ENCODE measurements around the gene CLEC20A.
"Not testable (repeated sequence)": the region's sequence is repeated elsewhere in the genome, so short reads cannot be mapped to it uniquely, and the experiment has no call there.

CLEC20A gene

DNA sequence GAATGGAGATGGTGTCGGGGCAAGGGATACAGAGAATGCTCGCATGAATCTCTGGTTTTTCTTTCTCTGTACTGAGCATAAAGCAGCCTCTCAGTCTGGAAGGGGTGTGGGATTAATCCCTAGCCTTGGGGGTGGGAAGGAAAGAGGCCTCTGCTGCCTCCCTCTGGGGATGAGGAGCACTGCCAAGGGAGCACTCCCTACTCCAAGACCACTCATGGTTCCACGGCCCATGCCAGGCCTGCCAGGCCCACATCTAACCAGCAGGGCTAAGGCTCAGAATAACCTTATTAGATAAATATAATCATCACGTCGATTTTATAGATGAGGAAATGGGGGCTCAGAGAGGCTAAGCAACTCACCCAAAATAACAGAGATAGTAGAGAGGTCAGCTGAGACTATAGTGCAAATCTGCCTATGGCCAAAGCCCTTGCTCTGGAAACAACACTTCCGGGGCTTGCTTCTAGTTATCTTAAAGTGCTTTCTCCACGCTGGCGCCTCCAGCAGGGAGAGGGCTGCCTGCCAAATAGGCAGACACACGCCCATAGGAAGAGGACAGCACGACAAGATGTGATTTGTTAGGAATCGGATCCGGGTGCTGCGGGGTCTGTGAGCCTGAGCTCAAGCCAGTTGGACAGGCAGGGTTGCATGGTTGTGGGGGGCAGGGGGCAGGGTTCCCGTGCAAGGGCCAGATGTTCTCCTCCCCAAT, 16.7 kb upstream of the CLEC20A start:
- Mint-ChIP-seq H3K27ac (no peak overlapping the region), H3K4me3 (no peak overlapping the region), H3K27me3 (ENCODE audit: low read depth) (no peaks in the 10 kb centered on the region), H3K9me3 (no peaks in the 10 kb centered on the region), H3K4me1 (ENCODE audit: low read depth) (no peaks in the 10 kb centered on the region), H3K36me3 (ENCODE audit: low read depth) (no peaks in the 10 kb centered on the region)

DNA sequence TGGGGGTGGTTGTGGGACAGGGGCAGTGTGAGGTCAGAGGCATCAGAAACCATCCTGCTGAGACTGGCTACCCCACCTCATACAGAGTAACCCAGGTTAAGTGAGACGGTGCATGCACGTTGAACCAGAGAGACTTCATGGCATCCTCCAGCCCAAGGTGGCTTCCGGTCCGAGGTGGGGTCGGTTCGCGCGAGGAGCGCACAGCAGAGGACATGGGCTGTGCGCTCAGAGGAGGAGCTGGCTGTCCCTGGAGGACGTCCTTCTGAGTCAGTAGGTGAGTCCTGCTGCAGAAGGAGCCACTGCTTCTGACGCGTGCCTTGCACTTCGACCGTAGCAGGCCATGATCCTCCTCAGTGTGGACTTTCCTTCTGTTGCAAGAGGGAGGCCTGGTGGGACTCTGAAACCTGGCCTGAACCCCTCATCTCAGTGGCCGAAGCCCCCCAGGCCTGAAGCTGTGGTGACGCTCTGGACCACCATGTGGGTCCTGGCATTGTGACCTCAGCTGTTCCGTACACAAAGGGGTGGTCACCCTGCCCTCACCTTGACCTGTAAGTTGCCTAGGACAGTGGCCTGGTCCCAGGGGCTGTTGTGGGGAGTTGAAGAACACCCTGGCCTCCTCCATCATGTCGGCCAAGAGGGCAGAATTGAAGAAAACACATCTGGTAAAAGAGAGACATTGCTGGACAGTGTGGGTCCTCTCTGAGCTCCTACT, 16.0 kb upstream of the CLEC20A start, which contains the start of gene TEX35:
Gene TEX35, plus strand, starts transcription at position 544 of the 712 bp plus-strand sequence. Its CDS starts 80 bp downstream, at position 624.
- no peaks in the 10 kb centered on the region for H3K9me3 Mint-ChIP-seq
- H3K4me1 Mint-ChIP-seq (ENCODE audit: low read depth) = no peaks in the 10 kb centered on the region
- no peaks in the 10 kb centered on the region for H3K36me3 Mint-ChIP-seq (ENCODE audit: low read depth)
- H3K27me3 Mint-ChIP-seq (ENCODE audit: low read depth) = no peaks in the 10 kb centered on the region
- H3K27ac Mint-ChIP-seq = no peak within 1 kb of the TSS
- H3K4me3 Mint-ChIP-seq = no peak within 1 kb of the TSS

DNA sequence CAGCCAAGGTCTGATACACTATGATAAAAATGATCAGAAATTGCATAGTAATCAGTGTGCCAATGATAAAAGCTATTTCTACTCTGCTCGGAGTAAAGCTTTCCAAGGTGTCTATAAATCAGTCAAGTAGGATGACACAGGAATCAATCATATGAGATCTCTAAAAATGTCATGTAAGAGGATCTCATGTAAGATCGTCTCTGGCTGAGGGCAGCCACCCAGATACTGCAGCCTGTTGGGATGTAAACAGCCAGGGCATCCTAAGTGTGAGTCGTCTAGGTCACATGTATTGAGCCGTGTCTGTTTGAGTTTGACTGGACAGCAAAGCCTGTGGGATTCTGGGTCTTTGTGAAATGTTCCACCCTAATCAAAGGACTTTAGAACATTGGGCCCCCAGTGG, 13.4 kb upstream of the CLEC20A start:
- H3K36me3 Mint-ChIP-seq (ENCODE audit: low read depth) = no peaks in the 10 kb centered on the region
- H3K4me1 Mint-ChIP-seq (ENCODE audit: low read depth) = no peaks in the 10 kb centered on the region
- no peaks in the 10 kb centered on the region for H3K9me3 Mint-ChIP-seq
- no peaks in the 10 kb centered on the region for H3K27me3 Mint-ChIP-seq (ENCODE audit: low read depth)
- H3K27ac Mint-ChIP-seq = no peak overlapping the region
- H3K4me3 Mint-ChIP-seq = no peak overlapping the region

DNA sequence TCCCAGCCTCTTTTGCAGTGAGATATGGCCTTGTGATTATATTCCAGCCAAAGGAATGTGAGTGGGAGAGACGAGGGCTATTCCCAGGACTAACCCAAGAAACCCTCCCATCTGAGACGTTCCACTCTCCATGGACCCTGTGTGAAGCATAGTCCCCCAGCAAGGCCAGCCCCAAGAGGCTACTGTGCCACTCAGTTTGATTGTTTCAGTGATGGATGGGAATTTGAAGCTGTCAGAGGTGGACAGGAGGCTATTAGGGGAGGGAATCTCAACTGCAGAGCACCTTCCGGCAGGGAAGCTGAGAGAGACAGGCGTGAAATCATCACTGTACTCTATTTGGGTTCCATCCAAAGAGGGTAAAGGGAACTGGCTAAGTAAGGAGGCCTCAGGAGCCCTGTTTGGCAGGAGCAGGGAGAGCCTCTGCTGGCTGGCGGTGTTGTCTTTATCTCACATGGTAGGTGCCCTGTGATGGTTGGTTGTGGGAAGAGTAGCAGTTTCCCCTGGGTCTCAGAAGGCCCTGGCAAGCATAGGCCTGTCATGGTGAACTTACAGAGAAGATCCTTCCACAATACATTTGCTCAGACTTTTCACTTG, 12.7 kb upstream of the CLEC20A start:
- H3K4me1 Mint-ChIP-seq (ENCODE audit: low read depth) = no peaks in the 10 kb centered on the region
- H3K4me3 Mint-ChIP-seq = no peak overlapping the region
- no peak overlapping the region for H3K27ac Mint-ChIP-seq
- H3K36me3 Mint-ChIP-seq (ENCODE audit: low read depth) = no peaks in the 10 kb centered on the region
- H3K9me3 Mint-ChIP-seq = no peaks in the 10 kb centered on the region
- H3K27me3 Mint-ChIP-seq (ENCODE audit: low read depth) = no peaks in the 10 kb centered on the region

DNA sequence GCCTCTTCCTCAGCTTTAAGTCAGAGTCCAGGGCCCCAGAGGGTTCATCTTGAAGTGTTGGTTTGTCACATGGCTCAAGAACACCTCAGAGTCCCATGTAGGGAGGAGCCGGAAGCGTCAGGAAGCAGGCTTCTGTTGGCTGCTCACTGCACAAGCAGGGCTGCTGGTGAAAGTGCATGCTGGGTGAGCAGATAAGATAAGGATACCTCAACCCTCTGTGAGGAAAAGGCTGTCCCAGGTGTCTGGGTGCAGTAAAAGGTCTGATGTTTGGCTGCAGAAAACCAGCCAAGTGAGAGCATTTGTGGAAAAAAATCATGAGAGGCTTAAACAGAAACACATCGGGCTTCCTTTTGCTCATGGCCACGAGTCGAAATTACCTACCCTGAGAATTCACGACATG, 9.9 kb upstream of the CLEC20A start:
- Mint-ChIP-seq H3K9me3 (no peaks in the 10 kb centered on the region), H3K4me1 (ENCODE audit: low read depth) (no peaks in the 10 kb centered on the region), H3K27ac (no peak overlapping the region), H3K36me3 (ENCODE audit: low read depth) (no peaks in the 10 kb centered on the region), H3K4me3 (no peak overlapping the region), H3K27me3 (ENCODE audit: low read depth) (no peaks in the 10 kb centered on the region)

DNA sequence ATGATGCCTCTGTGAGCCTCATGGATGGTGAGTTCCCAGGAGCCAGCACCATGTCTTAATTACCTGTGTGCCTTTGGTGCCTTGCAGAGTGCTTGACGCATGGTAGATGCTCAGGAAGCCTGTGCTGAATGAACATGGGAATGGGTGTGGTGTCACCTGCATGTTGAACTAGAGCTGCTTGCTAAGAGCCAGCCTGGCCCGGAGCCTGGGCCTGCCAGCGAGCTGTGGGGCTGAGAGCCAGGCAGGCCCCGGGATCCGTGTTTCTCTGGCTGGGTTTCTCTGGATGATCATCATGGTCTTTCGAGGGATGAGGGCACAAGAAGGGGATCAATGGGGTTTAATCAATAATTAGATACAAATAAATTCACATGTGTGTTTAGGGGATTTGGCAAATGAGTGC, 9.4 kb upstream of the CLEC20A start:
- Mint-ChIP-seq H3K9me3 (no peaks in the 10 kb centered on the region), H3K27ac (no peak overlapping the region), H3K4me1 (ENCODE audit: low read depth) (no peaks in the 10 kb centered on the region), H3K36me3 (ENCODE audit: low read depth) (no peaks in the 10 kb centered on the region), H3K4me3 (no peak overlapping the region), H3K27me3 (ENCODE audit: low read depth) (no peaks in the 10 kb centered on the region)

DNA sequence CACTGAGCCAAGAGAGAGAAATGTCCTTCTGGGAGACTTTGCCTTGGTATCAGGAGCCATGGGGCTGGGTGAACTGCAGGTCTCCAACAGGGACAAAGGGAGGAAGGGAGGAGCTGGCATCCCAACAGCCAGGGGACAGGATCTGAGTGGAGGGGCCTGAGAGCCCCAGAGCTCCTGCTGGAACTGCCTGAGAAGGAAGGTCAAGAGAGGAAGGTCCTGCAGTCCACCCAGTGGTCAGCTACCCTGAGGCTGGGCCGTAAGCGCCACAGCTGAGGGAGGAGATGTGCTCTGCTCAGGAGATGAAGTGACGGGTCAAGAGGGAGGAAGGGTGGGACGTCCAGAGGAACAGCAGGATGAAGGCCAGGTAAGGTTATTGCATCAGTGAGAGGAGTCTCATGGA, 7.5 kb upstream of the CLEC20A start:
- H3K9me3 Mint-ChIP-seq = no peaks in the 10 kb centered on the region
- no peak overlapping the region for H3K27ac Mint-ChIP-seq
- H3K27me3 Mint-ChIP-seq (ENCODE audit: low read depth) = no peaks in the 10 kb centered on the region
- no peaks in the 10 kb centered on the region for H3K36me3 Mint-ChIP-seq (ENCODE audit: low read depth)
- no peak overlapping the region for H3K4me3 Mint-ChIP-seq
- H3K4me1 Mint-ChIP-seq (ENCODE audit: low read depth) = no peaks in the 10 kb centered on the region

DNA sequence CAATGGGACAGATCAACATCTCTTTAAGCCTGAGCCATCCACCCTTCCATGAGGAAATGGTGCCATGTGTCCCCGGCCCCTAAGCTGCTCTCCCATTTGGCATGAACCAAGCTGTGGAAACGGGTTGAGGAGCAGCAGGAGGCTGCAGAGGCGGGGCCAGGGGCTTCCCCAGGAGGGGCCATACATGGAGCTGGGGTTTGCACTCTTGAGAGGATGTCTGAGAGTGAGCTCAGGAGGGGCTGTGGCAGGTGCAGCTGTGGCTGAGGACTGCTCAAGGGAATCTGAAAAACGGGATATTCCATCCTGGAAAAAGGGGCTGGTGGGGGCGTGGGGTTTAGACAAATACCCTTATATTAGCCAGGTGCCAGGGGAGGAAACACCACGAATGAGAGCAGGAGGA, 7.1 kb upstream of the CLEC20A start:
- no peak overlapping the region for H3K4me3 Mint-ChIP-seq
- no peaks in the 10 kb centered on the region for H3K9me3 Mint-ChIP-seq
- H3K36me3 Mint-ChIP-seq (ENCODE audit: low read depth) = no peaks in the 10 kb centered on the region
- no peak overlapping the region for H3K27ac Mint-ChIP-seq
- H3K4me1 Mint-ChIP-seq (ENCODE audit: low read depth) = no peaks in the 10 kb centered on the region
- H3K27me3 Mint-ChIP-seq (ENCODE audit: low read depth) = no peaks in the 10 kb centered on the region

DNA sequence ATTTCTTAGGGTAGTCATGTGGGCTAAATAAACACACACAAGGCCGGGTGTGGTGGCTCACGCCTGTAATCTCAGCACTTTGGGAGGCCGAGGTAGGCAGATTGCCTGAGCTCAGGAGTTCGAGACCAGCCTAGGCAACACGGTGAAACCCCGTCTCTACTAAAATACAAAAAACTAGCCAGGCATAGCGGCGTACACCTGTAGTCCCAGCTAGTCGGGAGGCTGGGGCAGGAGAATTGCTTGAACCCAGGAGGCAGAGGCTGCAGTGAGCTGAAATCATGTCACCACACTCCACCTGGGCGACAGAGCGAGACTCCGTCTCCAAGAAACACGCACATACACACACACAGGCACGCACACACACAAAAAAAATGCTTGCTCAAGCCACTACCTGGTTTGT, 6.6 kb upstream of the CLEC20A start:
- H3K27ac Mint-ChIP-seq; H3K36me3 Mint-ChIP-seq (ENCODE audit: low read depth); H3K4me1 Mint-ChIP-seq (ENCODE audit: low read depth); H3K9me3 Mint-ChIP-seq; H3K27me3 Mint-ChIP-seq (ENCODE audit: low read depth); H3K4me3 Mint-ChIP-seq: not testable (repeated sequence)

DNA sequence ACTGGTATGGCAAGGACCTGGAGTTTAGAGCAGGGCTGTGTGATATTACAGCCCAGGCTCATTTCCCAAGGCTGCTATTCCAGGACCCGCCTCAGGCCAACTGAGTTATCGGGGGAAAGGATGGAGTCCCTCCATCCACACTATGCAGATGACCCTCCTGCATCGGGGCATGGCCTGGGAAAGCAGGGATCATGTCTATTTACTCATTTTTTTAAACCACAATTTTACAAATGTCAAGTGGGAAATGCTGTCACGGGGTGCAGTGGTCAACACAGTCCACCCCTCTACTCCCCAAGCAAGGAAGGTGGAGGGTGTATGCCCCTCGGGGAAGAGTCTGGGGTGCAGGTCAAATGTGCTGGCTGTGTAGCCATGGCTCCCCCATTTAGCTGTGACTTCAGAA, 6.1 kb upstream of the CLEC20A start:
- Mint-ChIP-seq H3K9me3 (no peaks in the 10 kb centered on the region), H3K27me3 (ENCODE audit: low read depth) (no peaks in the 10 kb centered on the region), H3K36me3 (ENCODE audit: low read depth) (no peaks in the 10 kb centered on the region), H3K4me3 (no peak overlapping the region), H3K27ac (no peak overlapping the region), H3K4me1 (ENCODE audit: low read depth) (no peaks in the 10 kb centered on the region)

DNA sequence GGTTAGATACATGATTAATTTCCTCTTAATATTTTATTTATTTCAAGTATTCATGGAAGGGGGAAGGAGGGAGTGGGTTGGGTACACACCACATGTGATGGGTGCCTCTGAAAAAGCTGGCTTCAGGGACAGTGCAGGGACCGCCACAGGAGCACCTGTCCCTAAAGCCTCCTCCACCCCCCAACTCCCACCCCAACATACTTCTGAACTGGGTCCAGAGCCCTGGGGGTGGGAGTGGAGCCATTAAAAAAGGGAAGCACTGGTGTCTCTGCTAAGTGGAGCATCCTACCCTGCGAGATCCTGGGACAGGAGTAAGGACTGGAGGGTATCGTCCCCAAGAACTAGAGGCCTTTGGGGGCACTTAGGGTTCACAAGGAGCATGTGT, 5.6 kb upstream of the CLEC20A start:
- H3K36me3 Mint-ChIP-seq (ENCODE audit: low read depth) = no peaks in the 10 kb centered on the region

DNA sequence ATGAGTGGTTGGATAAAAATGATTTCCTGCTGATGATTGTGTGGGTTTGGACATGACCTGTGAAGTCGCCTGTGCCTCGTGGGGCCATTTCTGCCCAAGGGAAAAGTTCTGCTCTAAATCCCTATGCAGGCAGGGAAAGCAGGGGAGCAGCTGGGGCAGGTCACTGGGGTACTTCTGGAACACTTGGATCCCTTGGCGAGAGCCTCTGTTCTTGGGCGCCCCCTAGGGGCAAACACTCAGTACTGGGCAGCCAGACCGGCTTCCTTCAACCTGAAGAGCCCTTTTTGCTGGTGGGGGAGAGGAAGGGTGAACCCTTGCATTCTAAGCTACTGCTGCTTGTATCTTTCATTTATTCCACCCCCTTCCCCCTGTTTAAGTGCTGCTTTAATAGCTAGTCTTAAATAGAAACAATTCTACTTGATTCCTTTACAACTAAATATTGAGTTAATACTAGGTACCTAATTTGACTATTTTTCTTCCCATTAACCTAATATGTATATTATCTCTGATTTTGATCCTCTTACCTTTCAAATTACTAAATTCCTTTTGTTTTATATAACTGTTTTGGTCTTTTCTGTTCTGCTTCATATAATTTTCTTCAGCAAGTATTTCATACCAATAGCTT, 5.1 kb upstream of the CLEC20A start:
- no peaks in the 10 kb centered on the region for H3K27me3 Mint-ChIP-seq (ENCODE audit: low read depth)
- no peak overlapping the region for H3K4me3 Mint-ChIP-seq
- no peak overlapping the region for H3K27ac Mint-ChIP-seq
- no peaks in the 10 kb centered on the region for H3K36me3 Mint-ChIP-seq (ENCODE audit: low read depth)
- no peaks in the 10 kb centered on the region for H3K4me1 Mint-ChIP-seq (ENCODE audit: low read depth)
- H3K9me3 Mint-ChIP-seq = no peaks in the 10 kb centered on the region

More for the DNA sequence above, 5.6 kb upstream of the CLEC20A start:
- H3K4me1 Mint-ChIP-seq (ENCODE audit: low read depth) = no peaks in the 10 kb centered on the region
- no peaks in the 10 kb centered on the region for H3K9me3 Mint-ChIP-seq
- H3K27ac Mint-ChIP-seq = no peak overlapping the region
- H3K4me3 Mint-ChIP-seq = no peak overlapping the region
- no peaks in the 10 kb centered on the region for H3K27me3 Mint-ChIP-seq (ENCODE audit: low read depth)

DNA sequence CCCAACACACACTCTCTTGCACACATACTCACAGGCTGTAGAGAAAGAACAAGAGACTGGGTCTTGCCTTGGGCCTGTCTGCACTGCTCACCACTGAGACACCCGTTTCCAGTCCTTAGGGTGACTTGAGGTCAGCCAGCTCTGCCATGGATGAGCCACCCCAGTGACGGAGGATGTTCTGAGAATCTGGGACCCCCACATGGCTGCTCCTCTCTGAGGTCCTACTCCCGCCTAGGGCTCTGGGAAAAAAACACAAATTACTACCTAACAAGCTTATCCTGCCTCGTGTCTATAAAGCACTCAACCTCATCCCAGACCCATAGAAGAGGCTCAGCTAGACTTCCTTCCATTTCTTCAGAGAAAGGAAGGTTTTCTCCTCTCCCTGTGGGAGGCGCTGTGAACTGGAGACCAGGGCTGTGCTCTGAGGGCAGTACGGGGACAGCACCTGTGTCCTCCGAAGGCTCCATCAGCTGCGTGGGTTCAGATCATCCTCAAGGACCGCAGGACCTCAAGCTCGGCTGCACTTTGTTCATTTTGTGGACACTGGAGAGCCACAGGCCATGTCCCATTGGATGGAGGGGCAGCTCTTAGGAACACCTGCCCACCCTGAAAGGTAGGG, 4.3 kb upstream of the CLEC20A start:
- H3K27ac Mint-ChIP-seq = no peak overlapping the region
- no peaks in the 10 kb centered on the region for H3K36me3 Mint-ChIP-seq (ENCODE audit: low read depth)
- no peak overlapping the region for H3K4me3 Mint-ChIP-seq
- no peaks in the 10 kb centered on the region for H3K27me3 Mint-ChIP-seq (ENCODE audit: low read depth)
- H3K4me1 Mint-ChIP-seq (ENCODE audit: low read depth) = no peaks in the 10 kb centered on the region
- no peaks in the 10 kb centered on the region for H3K9me3 Mint-ChIP-seq

DNA sequence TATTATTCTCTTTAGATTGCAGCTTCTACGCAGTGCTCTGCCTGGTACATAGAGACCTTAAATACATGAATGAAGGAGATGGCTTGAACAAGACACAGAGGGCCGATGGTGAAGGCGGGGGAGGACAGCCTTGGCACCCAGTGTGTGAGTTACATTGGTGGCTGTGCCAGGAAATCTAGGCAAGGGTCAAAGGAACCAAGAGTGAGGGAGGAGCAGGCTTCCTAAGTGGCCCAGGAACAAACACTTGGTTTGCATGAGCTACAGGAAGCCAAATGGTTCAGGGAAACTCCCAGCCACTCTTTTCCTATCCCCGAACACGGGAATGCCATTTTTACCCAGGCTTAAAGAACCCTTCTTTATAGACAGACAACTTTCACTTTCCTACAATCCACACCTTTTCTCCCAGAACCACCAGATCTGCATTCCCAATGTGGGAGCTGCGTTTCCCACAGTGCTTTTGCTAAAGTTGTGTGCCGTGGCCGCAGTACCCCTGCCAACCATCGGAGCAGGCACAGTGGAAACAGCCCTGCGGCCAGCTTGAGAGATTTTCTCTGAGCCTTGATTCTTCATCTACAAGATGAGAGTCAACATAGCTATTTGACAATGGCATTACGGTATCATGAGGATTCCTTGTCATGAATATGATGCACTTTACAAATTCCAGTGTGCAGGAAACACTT, 3.5 kb upstream of the CLEC20A start:
- Mint-ChIP-seq H3K4me1 (ENCODE audit: low read depth) (no peaks in the 10 kb centered on the region), H3K36me3 (ENCODE audit: low read depth) (no peaks in the 10 kb centered on the region), H3K4me3 (no peak overlapping the region), H3K9me3 (no peaks in the 10 kb centered on the region), H3K27ac (no peak overlapping the region), H3K27me3 (ENCODE audit: low read depth) (no peaks in the 10 kb centered on the region)

Data from T-helper 1 cell treated with Interleukin-12 subunit alpha and Interleukin-12 subunit beta and Interleukin-4 antibody, amounts not matched to agents 30 μg/mL and 1 μg/mL, for 36 hours (primary cell).